ENCODE results near the gene TCN2.
A peak's percentile ranks its signal among the peaks of the same experiment; 100 is the strongest.
"Not testable (repeated sequence)": the region's sequence is repeated elsewhere in the genome, so short reads cannot be mapped to it uniquely, and the experiment has no call there.

Gene TCN2

GRCh38 chr22:30611197-30611596, 4.2 kb downstream of the TCN2 start:
- DNase-seq (ENCODE audit: low spot score), result no peak

- DNase-seq (ENCODE audit: low spot score), result no peak
Observed at GRCh38 chr22:30612789-30613188, 5.8 kb downstream of the TCN2 start.

GRCh38 chr22:30614268-30614667, 7.3 kb downstream of the TCN2 start:
- no peak for DNase-seq (ENCODE audit: low spot score)

GRCh38 chr22:30614879-30615278, 7.9 kb downstream of the TCN2 start:
- DNase-seq (ENCODE audit: low spot score), result no peak

GRCh38 chr22:30615543-30615954, 8.6 kb downstream of the TCN2 start:
- no peak for DNase-seq (ENCODE audit: low spot score)

GRCh38 chr22:30617819-30618218, 10.8 kb downstream of the TCN2 start:
- DNase-seq (ENCODE audit: low spot score), result no peak

GRCh38 chr22:30619909-30620308, 12.9 kb downstream of the TCN2 start:
- not testable (repeated sequence) for DNase-seq (ENCODE audit: low spot score)

GRCh38 chr22:30626413-30626812, 19.4 kb downstream of the TCN2 start:
- DNase-seq (ENCODE audit: low spot score), result no peak

- no peak for DNase-seq (ENCODE audit: low spot score)
Observed at GRCh38 chr22:30627471-30627870, 20.5 kb downstream of the TCN2 start.

GRCh38 chr22:30628491-30628890, 21.5 kb downstream of the TCN2 start:
- no peak for DNase-seq (ENCODE audit: low spot score)

- not testable (repeated sequence) for DNase-seq (ENCODE audit: low spot score)
Observed at GRCh38 chr22:30631469-30631868, 24.5 kb downstream of the TCN2 start.

- DNase-seq (ENCODE audit: low spot score), result peak; percentile 86
Observed at GRCh38 chr22:30634471-30635233, 27.7 kb downstream of the TCN2 start.

- DNase-seq (ENCODE audit: low spot score), result peak; percentile 95
Observed at GRCh38 chr22:30635273-30636225, 28.6 kb downstream of the TCN2 start, which contains the start of gene SLC35E4. TSS of gene SLC35E4 (plus strand) at chr22:30635781. CDS start at chr22:30636451, 670 bp downstream.

- no peak for DNase-seq (ENCODE audit: low spot score)
Observed at GRCh38 chr22:30636226-30637077, 29.5 kb downstream of the TCN2 start.

- no peak for DNase-seq (ENCODE audit: low spot score)
Observed at GRCh38 chr22:30637701-30638114, 30.7 kb downstream of the TCN2 start.

GRCh38 chr22:30640361-30640760, 33.4 kb downstream of the TCN2 start:
- DNase-seq (ENCODE audit: low spot score), result no peak

GRCh38 chr22:30640839-30641430, 34.0 kb downstream of the TCN2 start:
- DNase-seq (ENCODE audit: low spot score), result no peak

- DNase-seq (ENCODE audit: low spot score), result no peak
Observed at GRCh38 chr22:30643055-30643875, 36.3 kb downstream of the TCN2 start.

- no peak for DNase-seq (ENCODE audit: low spot score)
Observed at GRCh38 chr22:30646518-30647160, 39.7 kb downstream of the TCN2 start.

GRCh38 chr22:30647536-30647935, 40.6 kb downstream of the TCN2 start:
- DNase-seq (ENCODE audit: low spot score), result no peak
